ENCODE measurements around the gene IKZF2. TPM values are rescaled to one million over a fixed set of nuclear protein-coding genes. Genes with fewer than 3 reads are reported as not detected.

Gene IKZF2
- total RNA-seq, 1 experiment from 2014 or later, result 1.6 TPM

GRCh38 chr2:212970132-212970531 lies 181.3 kb downstream of the IKZF2 start:
- no peaks in the 10 kb centered on the region for H4K20me1 ChIP-seq (ENCODE audit: insufficient read depth)
- POLR2A ChIA-PET, result no interaction called here
- H3K4me2 ChIP-seq (ENCODE audit: low read length), result no peak overlapping the region
- H3K27ac ChIP-seq (ENCODE audit: low read depth, low read length), result no peak overlapping the region
- no peak overlapping the region for H3K4me3 ChIP-seq (replicated peaks in 1 of 2; ENCODE audit: low read depth in 1 of 2, low read length in 2 of 2)
- H3K9ac ChIP-seq (ENCODE audit: low read length), result no peak overlapping the region
- TF ChIP-seq POLR2A (IDR thresholded peaks at IDR 0.05; ENCODE audit: borderline replicate concordance, extremely low read depth, insufficient read depth, insufficient read length) (no peak), EZH2 (IDR thresholded peaks at IDR 0.05) (no peak), JUND (IDR thresholded peaks at IDR 0.05) (no peak), ZFX (IDR thresholded peaks at IDR 0.05) (no peak), EGR1 (IDR thresholded peaks at IDR 0.05; ENCODE audit: low read depth) (no peak), POLR2AphosphoS5 (IDR thresholded peaks at IDR 0.05; ENCODE audit: low read depth, low read length) (no peak), YY1 (IDR thresholded peaks at IDR 0.05; ENCODE audit: extremely low read depth, insufficient replicate concordance, low read depth, low read length) (no peak), ZNF274 (IDR thresholded peaks at IDR 0.05; ENCODE audit: low read depth, low read length) (no peak), ZBTB33 (IDR thresholded peaks at IDR 0.05; ENCODE audit: extremely low read depth, insufficient replicate concordance, low read length) (no peak), SIN3A (IDR thresholded peaks at IDR 0.05; ENCODE audit: low read depth) (no peak), ELF1 (IDR thresholded peaks at IDR 0.05; ENCODE audit: borderline replicate concordance, low read depth) (no peak), EZH2phosphoT487 (IDR thresholded peaks at IDR 0.05; ENCODE audit: borderline replicate concordance) (no peak), MAX (IDR thresholded peaks at IDR 0.05) (no peak), FOSL1 (IDR thresholded peaks at IDR 0.05; ENCODE audit: low read depth) (no peak), SRF (IDR thresholded peaks at IDR 0.05; ENCODE audit: low read depth) (no peak)
- TF ChIP-seq, protein P1, sequence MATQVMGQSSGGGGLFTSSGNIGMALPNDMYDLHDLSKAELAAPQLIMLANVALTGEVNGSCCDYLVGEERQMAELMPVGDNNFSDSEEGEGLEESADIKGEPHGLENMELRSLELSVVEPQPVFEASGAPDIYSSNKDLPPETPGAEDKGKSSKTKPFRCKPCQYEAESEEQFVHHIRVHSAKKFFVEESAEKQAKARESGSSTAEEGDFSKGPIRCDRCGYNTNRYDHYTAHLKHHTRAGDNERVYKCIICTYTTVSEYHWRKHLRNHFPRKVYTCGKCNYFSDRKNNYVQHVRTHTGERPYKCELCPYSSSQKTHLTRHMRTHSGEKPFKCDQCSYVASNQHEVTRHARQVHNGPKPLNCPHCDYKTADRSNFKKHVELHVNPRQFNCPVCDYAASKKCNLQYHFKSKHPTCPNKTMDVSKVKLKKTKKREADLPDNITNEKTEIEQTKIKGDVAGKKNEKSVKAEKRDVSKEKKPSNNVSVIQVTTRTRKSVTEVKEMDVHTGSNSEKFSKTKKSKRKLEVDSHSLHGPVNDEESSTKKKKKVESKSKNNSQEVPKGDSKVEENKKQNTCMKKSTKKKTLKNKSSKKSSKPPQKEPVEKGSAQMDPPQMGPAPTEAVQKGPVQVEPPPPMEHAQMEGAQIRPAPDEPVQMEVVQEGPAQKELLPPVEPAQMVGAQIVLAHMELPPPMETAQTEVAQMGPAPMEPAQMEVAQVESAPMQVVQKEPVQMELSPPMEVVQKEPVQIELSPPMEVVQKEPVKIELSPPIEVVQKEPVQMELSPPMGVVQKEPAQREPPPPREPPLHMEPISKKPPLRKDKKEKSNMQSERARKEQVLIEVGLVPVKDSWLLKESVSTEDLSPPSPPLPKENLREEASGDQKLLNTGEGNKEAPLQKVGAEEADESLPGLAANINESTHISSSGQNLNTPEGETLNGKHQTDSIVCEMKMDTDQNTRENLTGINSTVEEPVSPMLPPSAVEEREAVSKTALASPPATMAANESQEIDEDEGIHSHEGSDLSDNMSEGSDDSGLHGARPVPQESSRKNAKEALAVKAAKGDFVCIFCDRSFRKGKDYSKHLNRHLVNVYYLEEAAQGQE (IDR thresholded peaks at IDR 0.05; ENCODE audit: low read depth), result no peak
- no peaks in the 10 kb centered on the region for H3K9me2 ChIP-seq (ENCODE audit: insufficient read depth)
- intact Hi-C loops (cut with micrococcal nuclease), result loop anchor here (5.0 kb wide), 1 partner anchor 52 kb away; no protein-coding TSS in a partner anchor
- BruUV-seq (replicated peaks), result no TSS peak
- no peaks in the 10 kb centered on the region for H3K4me1 ChIP-seq (ENCODE audit: control insufficient read depth in 1 of 2, insufficient read depth in 2 of 2, low read length in 2 of 2)
- CTCF ChIA-PET, result no interaction called here
- H3K27me3 ChIP-seq (ENCODE audit: insufficient read depth, low read length), result no peaks in the 10 kb centered on the region
- H3K9me3 ChIP-seq (ENCODE audit: control insufficient read depth in 1 of 2, insufficient read depth in 1 of 2, low read depth in 1 of 2, low read length in 2 of 2), result no peaks in the 10 kb centered on the region
- H2AFZ ChIP-seq (ENCODE audit: low read depth, low read length, poor library complexity, severe bottlenecking), result no peak overlapping the region
- H3K36me3 ChIP-seq (ENCODE audit: control insufficient read depth in 1 of 2, insufficient read depth in 2 of 2, low read length in 2 of 2), result no peaks in the 10 kb centered on the region
- RAD21 ChIA-PET (ENCODE audit: low non-redundant PET in 1 of 2, low total read pairs in 2 of 2, uncharacterized antibody in 2 of 2, unreplicated experiment in 2 of 2), result no interaction called here
- H3K79me2 ChIP-seq (ENCODE audit: insufficient read depth, low read length), result no peaks in the 10 kb centered on the region
- DNase-seq (ENCODE audit: low read depth, low spot score), result no peak
- ATAC-seq, result no peak
